Mammary epithelial cell (primary cell): ENCODE data around the gene GEMIN7.

Experiments
- CTCF ChIP-seq, 2 donors: IDR thresholded peaks in 1 of 2; conservative IDR thresholded peaks in 1 of 2; 2 replicates each; pipeline ENCODE4 v1.5.1; 2011 to 2012; ENCODE audit warnings: inconsistent platforms in 2 of 2, low read length in 2 of 2, mild to moderate bottlenecking in 2 of 2, control low read depth in 1 of 2, low read depth in 1 of 2; ENCODE audit not compliant: insufficient read depth in 1 of 2; ENCODE audit errors: extremely low read depth in 1 of 2
- EZH2 ChIP-seq: IDR thresholded peaks from 2 replicates; pipeline ENCODE4 v1.6.1; 2012; ENCODE audit warnings: low read length, inconsistent platforms, borderline replicate concordance

DNA sequence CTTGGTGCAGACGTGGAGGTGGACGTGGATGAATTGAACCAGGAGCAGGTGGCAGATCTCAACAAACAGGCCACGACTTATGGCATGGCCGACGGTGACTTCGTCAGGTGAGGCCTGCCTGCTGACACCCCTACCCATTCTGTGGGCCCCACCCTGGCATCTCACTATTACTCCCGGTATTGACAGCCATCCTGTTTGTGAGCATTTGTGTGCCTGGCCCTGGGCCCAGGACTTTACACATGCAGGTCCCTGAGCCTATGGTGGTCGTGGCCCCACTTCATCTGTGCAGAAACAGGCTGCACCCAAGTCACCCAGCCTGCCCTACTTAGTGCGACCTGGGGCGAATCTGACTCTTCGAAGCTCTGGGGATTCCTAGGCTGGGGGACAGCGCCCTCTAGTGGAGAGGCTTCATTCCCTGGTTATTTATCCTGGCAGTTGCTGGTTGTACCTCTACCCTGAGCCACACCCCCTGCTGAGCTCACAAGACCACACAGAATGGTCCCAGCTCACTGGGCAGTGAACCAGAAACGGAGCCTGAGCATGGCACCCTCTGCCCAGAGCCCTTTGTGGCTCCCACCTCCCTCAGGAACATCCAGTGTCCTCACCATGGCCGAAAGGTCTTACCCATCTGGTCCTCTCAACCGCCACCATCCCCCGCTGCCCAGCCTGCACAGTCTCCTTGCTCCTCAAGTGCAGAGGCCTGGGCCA is 19.6 kb upstream of the GEMIN7 start:
- peak; percentile 91 to 95 for TF ChIP-seq CTCF (conservative IDR thresholded peaks at IDR 0.05 in 1 of 2, IDR thresholded peaks at IDR 0.05 in 1 of 2; ENCODE audit: extremely low read depth in 1 of 2, insufficient read depth in 1 of 2, low read depth in 1 of 2, low read length in 2 of 2)
- TF ChIP-seq EZH2 = no peak
